GM12874 (cell line): Measurements from ENCODE around the gene CTNNBIP1.

Experiments used
- CTCF ChIP-seq: IDR thresholded peaks from 2 replicates; pipeline ENCODE4 v1.5.1; 2011; ENCODE audit warnings: low read depth, mild to moderate bottlenecking, control low read depth, low read length, moderate library complexity; ENCODE audit not compliant: insufficient read depth

The CTNNBIP1 gene

GRCh38 chr1:9852004-9852403 lies 58.1 kb downstream of the CTNNBIP1 start:
- TF ChIP-seq CTCF = no peak

- no peak for TF ChIP-seq CTCF
These were observed 59.5 kb downstream of the CTNNBIP1 start for GRCh38 chr1:9850442-9851162.

GRCh38 chr1:9849691-9850441 lies 60.2 kb downstream of the CTNNBIP1 start:
- no peak for TF ChIP-seq CTCF

GRCh38 chr1:9848022-9848421 lies 62.0 kb downstream of the CTNNBIP1 start:
- no peak for TF ChIP-seq CTCF

GRCh38 chr1:9847269-9847668 lies 62.8 kb downstream of the CTNNBIP1 start:
- TF ChIP-seq CTCF = no peak

- TF ChIP-seq CTCF = no peak
These were observed 63.4 kb downstream of the CTNNBIP1 start for GRCh38 chr1:9846611-9847171.

GRCh38 chr1:9845914-9846313 lies 64.2 kb downstream of the CTNNBIP1 start:
- no peak for TF ChIP-seq CTCF
